ACC112 (cell line): ENCODE data around the gene IFFO2.
"Not testable (repeated sequence)": the region's sequence is repeated elsewhere in the genome, so short reads cannot be mapped to it uniquely, and the experiment has no call there.

ENCODE experiments used
- H2AFZ ChIP-seq: fragments of 200-600 bp; sonication (generic); one replicate; pipeline ENCODE4 v1.6.0; 2017; ENCODE audit warnings: antibody characterized with exemption, low read length; ENCODE audit not compliant: unreplicated experiment
- H3K27ac ChIP-seq: fragments of 200-600 bp; sonication (generic); 2 replicates; pipeline ENCODE4 v1.5.1; 2014; ENCODE audit warnings: low read depth, mild to moderate bottlenecking, antibody characterized with exemption, low read length, moderate library complexity
- H3K27me3 ChIP-seq: fragments of 200-600 bp; sonication (generic); 2 replicates; pipeline ENCODE4 v1.6.1; 2014; ENCODE audit warnings: mild to moderate bottlenecking, antibody characterized with exemption, low read length, moderate library complexity, mixed read lengths; ENCODE audit not compliant: insufficient read depth
- H3K36me3 ChIP-seq: fragments of 200-600 bp; sonication (generic); 2 replicates; pipeline ENCODE4 v1.6.1; 2016; ENCODE audit warnings: mild to moderate bottlenecking, antibody characterized with exemption, low read length, moderate library complexity, mixed read lengths; ENCODE audit not compliant: insufficient read depth
- H3K4me1 ChIP-seq: fragments of 200-600 bp; sonication (generic); one replicate; pipeline ENCODE4 v1.6.1; 2016; ENCODE audit warnings: low read length, mixed read lengths; ENCODE audit not compliant: insufficient read depth, unreplicated experiment, control insufficient read depth
- H3K4me3 ChIP-seq: fragments of 200-600 bp; sonication (generic); 2 replicates; pipeline ENCODE4 v1.5.1; 2014; ENCODE audit warnings: mild to moderate bottlenecking, low read depth, low read length
- H3K79me2 ChIP-seq: fragments of 200-600 bp; sonication (generic); one replicate; pipeline ENCODE4 v1.6.0; 2016; ENCODE audit warnings: low read length; ENCODE audit not compliant: control insufficient read depth, unreplicated experiment, insufficient read depth

IFFO2 gene

DNA sequence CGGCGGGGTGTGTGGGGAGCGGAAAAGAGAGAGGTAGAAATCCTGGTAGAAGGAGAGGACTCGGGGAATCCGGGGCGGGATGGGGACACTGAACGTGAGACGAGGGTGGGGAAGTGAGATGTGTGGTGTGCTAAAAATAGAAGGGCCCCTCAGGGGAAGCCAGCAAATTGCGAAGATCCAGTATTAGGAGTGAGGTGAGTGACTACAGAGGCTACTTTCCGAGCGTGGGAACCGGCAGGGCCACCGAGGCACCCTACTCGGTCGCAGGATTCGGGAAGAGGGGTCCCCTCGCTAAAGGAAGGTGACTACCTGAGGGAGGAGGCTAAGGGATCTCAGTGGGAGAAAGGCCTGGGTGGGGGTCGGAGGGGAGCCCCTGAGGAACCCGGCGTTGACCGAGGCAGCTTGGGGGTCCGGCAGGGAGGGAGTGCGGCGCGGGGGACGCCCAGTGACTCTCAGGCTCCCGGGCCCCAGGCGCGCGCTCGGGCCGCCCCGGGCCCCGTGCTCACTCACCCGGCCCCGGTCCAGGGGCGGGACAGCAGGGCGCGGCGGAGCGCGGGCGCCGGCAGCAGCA lies 54.4 kb downstream of the IFFO2 start:
- no peaks in the 10 kb centered on the region for H3K36me3 ChIP-seq
- H3K27ac ChIP-seq = no peak overlapping the region; the same call in 1 of the 2 replicates
- no peaks in the 10 kb centered on the region for H3K4me1 ChIP-seq
- H2AFZ ChIP-seq = peak overlapping the region; percentile 89
- no peaks in the 10 kb centered on the region for H3K79me2 ChIP-seq
- H3K4me3 ChIP-seq = peak overlapping the region; percentile 84
- H3K27me3 ChIP-seq = no peaks in the 10 kb centered on the region

- H3K36me3 ChIP-seq = no peaks in the 10 kb centered on the region
- H3K4me1 ChIP-seq = no peaks in the 10 kb centered on the region
- H3K27me3 ChIP-seq = no peaks in the 10 kb centered on the region
- no peaks in the 10 kb centered on the region for H3K79me2 ChIP-seq
- no peak overlapping the region for H3K27ac ChIP-seq
- H2AFZ ChIP-seq = peak overlapping the region; percentile 89
- peak overlapping the region; percentile 84 for H3K4me3 ChIP-seq
Measured at GRCh38 chr1:18901147-18901951, 55.1 kb downstream of the IFFO2 start.

- H3K27ac ChIP-seq = no peak overlapping the region
- no peaks in the 10 kb centered on the region for H3K79me2 ChIP-seq
- H3K4me3 ChIP-seq = no peak overlapping the region
- H2AFZ ChIP-seq = no peak overlapping the region
- H3K4me1 ChIP-seq = no peaks in the 10 kb centered on the region
- no peaks in the 10 kb centered on the region for H3K27me3 ChIP-seq
- H3K36me3 ChIP-seq = no peaks in the 10 kb centered on the region
Measured at GRCh38 chr1:18900303-18900841, 56.1 kb downstream of the IFFO2 start.

DNA sequence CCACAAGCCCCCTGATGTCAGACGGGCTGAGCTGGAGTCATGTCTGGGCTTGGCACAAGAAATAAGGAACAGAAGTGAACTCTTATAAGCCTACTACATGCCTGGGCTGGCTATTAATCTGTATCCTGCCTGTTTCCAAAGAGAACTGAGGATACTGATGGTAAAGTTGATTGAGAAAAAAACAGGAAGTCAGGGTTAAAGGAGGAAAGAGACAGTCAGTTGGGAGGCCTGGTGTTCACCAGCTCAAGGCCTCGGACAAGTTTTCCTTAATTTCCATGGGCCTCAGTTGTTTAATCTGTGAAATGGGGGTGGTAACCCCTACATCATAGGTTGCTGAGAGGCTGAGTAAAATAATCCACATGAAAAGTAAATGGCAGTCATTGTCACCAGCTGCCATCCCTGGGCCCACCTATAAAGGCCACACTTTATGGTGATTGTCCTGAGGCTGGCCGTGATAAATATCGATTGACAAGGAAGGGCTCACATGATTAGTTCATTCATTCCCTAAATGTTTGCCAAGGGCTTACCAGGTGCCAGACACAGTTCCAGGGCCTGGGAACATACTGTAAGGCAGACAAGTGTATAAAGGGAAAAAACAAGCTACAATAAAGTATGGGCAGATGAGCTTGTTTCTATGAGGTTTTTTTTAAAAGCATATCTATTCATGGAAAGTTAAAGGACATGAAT lies 57.0 kb downstream of the IFFO2 start:
- Histone ChIP-seq H3K36me3 (no peaks in the 10 kb centered on the region), H3K79me2 (no peaks in the 10 kb centered on the region), H2AFZ (no peak overlapping the region), H3K27me3 (no peaks in the 10 kb centered on the region), H3K27ac (no peak overlapping the region), H3K4me3 (no peak overlapping the region), H3K4me1 (no peaks in the 10 kb centered on the region)

GRCh38 chr1:18898567-18898966 lies 57.9 kb downstream of the IFFO2 start:
- Histone ChIP-seq H3K4me3 (no peak overlapping the region), H2AFZ (no peak overlapping the region), H3K27ac (no peak overlapping the region), H3K36me3 (no peaks in the 10 kb centered on the region), H3K27me3 (no peaks in the 10 kb centered on the region), H3K79me2 (no peaks in the 10 kb centered on the region), H3K4me1 (no peaks in the 10 kb centered on the region)

DNA sequence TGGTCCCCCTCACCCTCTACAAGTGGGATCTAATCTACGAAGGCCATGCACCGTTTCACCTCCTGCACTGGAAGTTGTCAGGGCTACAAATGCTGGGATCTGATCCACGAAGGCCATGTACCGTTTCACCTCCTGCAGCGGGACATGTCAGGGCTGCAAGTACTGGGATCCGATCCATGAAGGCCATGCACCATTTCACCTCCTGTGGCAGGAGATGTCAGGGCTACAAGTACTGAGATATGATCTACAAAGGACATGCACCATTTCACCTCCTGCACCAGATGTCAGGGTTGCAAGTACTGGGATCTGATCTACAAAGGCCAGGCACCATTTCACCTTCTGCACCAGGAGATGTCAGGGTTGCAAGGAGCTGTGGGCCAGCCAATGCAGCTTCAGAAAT lies 61.2 kb downstream of the IFFO2 start:
- Histone ChIP-seq H3K36me3 (no peaks in the 10 kb centered on the region), H3K4me3 (no peak overlapping the region), H2AFZ (no peak overlapping the region), H3K79me2 (no peaks in the 10 kb centered on the region), H3K27me3 (no peaks in the 10 kb centered on the region), H3K4me1 (no peaks in the 10 kb centered on the region), H3K27ac (no peak overlapping the region)

DNA sequence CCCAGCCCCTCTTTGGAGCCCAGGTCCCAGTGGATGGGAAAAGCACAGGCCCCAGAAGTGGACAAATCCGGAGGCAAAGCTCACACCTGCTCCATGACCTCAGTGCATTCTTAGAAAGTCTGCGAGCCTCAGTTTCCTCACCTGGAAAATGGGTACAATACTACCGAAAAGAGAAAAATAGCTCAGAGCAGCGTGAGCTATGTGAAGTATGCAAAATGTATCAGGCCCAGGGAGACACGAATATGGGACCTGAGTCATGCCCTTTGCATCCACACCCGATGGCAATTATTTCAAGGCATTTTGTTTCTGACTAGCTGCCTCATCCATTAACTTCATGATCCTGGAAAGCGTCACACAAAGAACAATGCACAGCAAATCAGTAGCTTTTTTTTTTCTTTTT lies 63.4 kb downstream of the IFFO2 start:
- Histone ChIP-seq H3K79me2 (no peaks in the 10 kb centered on the region), H3K36me3 (no peaks in the 10 kb centered on the region), H3K4me3 (no peak overlapping the region), H2AFZ (no peak overlapping the region), H3K4me1 (no peaks in the 10 kb centered on the region), H3K27ac (no peak overlapping the region), H3K27me3 (no peaks in the 10 kb centered on the region)

DNA sequence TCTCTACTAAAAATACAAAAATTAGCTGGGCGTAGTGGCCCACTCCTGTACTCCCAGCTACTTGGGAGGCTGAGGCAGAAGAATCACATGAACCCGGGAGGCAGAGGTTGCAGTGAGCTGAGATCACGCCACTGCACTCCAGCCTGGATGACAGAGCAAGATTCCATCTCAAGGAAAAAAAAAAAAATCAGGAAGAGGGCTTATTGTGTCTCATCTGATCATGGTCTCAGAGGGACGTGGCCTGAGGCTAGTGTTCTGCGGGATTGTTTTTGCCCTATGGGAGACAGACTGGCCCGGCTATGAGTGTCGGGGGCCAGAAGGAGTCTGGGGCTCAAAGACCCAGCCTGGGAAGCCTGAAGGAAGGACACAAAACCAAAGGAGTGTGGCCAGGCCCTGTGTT lies 64.6 kb downstream of the IFFO2 start:
- not testable (repeated sequence) for H2AFZ ChIP-seq, H3K27ac ChIP-seq, H3K4me1 ChIP-seq, H3K79me2 ChIP-seq, H3K4me3 ChIP-seq, H3K36me3 ChIP-seq, H3K27me3 ChIP-seq

DNA sequence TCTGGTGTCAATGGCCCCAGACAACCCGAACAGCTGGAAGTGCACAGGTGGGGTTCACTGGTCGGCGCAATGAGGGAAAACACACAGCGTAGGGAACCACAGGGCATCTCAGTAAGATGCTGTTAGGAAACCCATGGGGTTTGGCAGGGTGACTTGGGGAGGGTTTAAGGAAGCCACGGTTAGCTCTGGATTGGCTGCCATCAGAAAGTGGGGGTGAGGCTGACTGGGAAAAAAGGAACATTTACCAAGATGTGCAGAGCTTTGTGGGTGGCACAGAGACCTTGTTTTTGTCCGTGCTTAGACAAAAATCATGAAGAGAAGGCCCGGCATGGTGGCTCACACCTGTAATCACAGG lies 65.1 kb downstream of the IFFO2 start:
- no peak overlapping the region for H2AFZ ChIP-seq
- no peaks in the 10 kb centered on the region for H3K79me2 ChIP-seq

DNA sequence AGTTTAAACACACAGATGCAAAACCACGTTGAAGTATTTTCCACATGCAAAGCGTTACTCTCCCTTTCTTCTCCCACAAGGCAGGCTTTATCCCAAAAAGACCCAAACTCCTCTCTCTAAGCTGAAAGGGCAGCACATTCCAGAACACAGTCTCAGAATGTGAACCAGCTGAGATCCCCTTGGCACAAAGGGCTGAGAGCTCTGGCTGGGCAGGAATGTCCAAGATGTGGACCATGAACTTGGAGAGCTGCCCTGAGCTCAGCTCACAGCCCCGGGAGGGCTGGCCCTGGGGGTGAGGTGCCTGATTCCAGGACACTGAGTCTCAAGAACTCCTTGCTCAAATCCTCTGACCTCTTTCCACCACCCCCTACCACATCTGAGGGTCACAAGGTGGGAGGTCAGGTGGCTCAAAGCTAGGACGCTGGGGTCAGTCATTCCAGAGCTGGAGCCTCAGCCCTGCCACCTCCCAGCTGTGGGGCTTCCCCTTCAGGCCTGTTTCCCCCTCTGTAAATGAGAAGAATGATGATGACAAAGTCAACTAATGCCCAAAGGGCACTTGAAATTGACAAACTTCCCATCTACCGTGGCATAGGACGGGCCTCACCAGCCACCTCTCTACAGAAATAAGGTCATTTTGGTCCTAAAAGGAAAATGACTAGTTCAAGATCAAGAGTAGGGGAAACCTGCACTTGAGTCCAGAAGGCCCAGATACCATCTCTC lies 65.6 kb downstream of the IFFO2 start:
- H3K27ac ChIP-seq = no peak overlapping the region
- H3K27me3 ChIP-seq = no peaks in the 10 kb centered on the region
- no peaks in the 10 kb centered on the region for H3K36me3 ChIP-seq
- no peak overlapping the region for H3K4me3 ChIP-seq
- peaks cover 5% of the 10 kb centered on the region for H3K4me1 ChIP-seq
- H2AFZ ChIP-seq = no peak overlapping the region
- no peaks in the 10 kb centered on the region for H3K79me2 ChIP-seq

More for the DNA sequence above, 65.1 kb downstream of the IFFO2 start:
- Histone ChIP-seq H3K27me3 (no peaks in the 10 kb centered on the region), H3K4me1 (no peaks in the 10 kb centered on the region), H3K27ac (no peak overlapping the region), H3K4me3 (no peak overlapping the region), H3K36me3 (no peaks in the 10 kb centered on the region)
